NK-92 treated with Interleukin-12 subunit alpha and Interleukin-12 subunit beta, amount 100 ng/mL, for 24 hours (cell line): ENCODE data around the gene LEF1.
"Not testable (repeated sequence)": the region's sequence is repeated elsewhere in the genome, so short reads cannot be mapped to it uniquely, and the experiment has no call there.

Source experiments
- DNase-seq: peaks from one replicate; lab custom pipeline; 2025; lab: John Stamatoyannopoulos, UW

The LEF1 gene

DNA sequence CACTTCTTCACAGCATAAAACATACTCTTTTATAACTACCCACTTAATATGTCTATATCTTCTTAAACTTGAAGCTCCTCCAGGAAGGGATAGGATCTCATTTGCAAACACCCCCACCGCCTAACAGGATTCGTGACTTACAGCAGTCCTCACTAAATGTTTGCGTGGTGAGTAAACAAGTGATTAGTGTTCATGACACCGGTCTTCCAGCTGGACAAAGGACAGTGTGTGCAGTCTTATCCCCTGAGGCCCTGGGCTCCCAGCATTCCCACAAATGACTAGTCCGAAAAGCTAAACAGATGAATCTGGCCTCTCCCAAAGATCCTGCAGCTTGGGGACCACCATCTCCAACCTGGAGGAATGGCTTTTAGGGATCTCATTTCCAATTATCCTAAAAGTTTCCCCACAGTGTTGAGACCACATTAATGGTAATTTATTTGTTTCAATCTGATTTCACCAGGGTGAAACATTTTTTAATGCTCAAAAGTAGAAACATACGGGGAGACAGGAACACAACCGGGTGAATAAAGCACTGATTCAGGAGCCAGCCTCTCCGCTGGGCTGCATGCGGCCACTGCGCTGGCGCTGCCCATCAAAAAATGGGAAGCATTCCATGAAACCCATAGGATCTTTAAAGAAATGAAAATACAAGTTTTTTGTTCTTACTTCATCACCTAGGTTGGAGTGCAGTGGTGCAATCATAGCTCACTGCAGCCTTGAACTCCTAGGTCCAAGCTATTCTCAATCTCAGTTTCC is 109.9 kb downstream of the LEF1 start:
- DNase-seq = no peak

DNA sequence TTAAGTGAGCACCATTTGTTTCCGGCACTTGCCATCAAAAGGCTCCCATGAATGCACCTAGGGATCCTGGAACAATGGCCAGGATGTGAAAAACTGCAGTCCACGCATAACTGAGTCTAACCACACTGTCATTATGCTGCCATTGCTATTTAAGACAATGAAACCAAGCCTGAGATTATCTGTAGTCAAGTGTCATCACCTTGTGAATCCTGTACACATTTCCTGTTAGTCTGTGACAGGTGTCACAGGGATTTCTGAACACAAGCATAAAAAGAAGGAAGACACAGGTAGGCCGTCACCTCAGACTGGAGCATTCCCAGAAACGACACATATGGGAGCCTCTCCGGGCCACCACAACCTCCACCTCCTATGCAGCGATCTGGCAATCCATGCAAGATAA is 112.3 kb downstream of the LEF1 start:
- DNase-seq = no peak

DNA sequence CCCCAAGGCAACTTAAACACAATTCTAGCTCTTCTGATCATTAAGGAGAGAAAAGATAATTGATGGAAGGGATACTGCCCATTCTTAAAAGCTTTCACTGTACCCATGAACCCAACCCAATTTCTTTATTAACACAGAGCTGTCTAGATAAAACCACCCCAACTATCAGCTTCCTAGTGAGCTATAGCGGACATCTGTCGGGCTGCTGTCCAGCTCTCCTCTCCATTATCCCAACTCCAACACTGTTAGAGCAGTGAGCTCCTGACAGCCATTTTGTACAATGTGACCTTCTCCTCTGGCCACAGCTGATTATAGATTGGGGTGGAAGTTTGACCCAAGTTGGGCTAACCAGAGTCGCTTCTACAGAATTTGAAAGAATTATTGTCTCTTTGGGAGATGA is 112.9 kb downstream of the LEF1 start:
- DNase-seq = no peak

DNA sequence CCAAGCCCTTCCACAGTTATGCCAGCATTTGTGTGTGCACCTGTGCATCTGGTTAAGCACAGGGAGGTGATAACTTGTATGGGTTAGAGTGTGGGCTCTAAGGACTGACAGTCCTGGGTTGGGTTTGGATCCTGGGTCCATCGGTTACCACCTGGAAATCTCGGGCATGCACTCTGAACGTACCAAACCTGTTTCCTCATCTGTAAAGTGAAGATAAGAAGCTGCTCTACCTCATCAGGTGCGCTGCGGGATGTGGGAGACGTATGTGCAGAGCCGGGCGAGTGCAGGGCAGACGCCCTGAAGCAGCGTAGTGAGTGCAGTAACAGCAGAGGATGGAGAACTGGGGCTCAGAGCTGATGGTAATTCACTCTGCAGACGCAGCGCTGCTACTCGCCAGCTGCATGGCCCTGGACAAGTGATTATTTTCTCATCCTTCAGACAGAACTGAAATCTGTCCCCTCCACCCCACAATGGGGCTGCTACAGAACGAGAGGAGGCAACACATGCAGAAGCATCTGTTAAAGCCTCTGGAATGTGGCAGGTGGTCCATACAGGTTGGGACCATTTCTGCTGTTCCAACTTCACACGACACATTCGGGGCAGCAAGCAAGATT is 114.6 kb downstream of the LEF1 start:
- DNase-seq = no peak

DNA sequence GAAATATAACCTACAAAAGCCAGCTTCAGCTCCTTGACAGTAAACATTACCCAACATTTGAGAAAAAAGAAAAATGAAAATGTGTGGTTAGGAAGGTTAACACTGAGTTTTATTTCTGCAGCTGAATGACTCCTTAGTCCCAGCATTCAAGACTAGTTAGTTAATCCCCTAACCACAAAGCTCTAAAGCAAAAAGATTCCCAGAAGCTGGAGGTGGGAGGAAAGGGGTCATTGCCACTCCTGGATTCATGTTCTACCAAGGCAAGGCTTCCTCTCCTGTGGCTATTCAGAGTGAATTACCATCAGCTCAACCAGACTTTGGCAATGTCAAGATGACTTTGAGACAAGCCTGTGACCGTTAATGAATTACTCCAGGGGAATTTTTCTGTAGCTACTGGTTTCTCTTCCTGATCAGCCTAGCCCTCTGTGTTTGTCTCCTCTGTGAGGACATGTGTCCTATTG is 115.5 kb downstream of the LEF1 start:
- DNase-seq = no peak

DNA sequence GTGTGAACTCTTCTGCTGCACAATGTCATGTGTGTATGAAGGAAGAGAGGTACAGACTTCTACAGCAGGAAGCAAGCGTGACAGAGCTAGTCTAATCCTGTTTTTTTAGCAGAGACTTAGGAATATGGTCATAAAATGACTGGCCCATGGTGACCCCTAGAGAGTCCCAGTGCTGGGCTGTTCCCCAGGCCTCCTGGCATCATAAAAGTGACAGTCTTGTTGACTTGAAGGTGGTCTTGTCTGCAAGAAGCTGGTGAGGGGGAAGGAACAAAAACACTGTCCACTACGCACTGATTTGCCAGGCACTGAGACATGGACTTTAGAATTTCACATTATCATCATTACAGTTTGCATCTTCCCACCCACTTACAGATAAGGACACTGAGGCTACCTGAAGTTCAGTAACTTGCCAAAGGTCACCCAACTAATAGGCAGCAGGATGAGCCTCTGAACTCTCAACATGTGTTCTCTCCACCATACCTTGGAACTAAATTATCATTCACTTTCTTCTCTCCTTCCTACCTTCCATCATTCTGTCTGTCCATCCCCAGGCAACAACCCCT is 116.1 kb downstream of the LEF1 start:
- DNase-seq = no peak

DNA sequence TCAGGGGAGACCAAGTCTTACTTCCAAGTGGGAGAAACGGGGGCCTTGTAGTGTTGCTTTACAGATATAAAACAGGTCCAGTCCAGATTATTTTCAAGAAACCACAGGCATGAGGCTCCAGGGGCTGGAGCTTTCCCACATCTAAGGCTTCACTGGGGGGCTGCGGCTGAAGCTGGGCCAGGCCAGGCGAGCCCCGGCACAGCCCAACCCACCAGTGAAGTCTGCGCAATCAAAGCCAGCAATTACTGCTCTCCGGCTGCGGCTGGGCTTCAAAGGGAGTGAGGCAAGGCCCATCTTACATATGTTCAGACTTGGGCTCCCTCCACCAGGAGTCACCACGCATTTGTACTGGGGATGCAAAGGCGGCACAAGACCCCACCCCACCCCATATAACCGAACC is 117.4 kb downstream of the LEF1 start:
- no peak for DNase-seq

DNA sequence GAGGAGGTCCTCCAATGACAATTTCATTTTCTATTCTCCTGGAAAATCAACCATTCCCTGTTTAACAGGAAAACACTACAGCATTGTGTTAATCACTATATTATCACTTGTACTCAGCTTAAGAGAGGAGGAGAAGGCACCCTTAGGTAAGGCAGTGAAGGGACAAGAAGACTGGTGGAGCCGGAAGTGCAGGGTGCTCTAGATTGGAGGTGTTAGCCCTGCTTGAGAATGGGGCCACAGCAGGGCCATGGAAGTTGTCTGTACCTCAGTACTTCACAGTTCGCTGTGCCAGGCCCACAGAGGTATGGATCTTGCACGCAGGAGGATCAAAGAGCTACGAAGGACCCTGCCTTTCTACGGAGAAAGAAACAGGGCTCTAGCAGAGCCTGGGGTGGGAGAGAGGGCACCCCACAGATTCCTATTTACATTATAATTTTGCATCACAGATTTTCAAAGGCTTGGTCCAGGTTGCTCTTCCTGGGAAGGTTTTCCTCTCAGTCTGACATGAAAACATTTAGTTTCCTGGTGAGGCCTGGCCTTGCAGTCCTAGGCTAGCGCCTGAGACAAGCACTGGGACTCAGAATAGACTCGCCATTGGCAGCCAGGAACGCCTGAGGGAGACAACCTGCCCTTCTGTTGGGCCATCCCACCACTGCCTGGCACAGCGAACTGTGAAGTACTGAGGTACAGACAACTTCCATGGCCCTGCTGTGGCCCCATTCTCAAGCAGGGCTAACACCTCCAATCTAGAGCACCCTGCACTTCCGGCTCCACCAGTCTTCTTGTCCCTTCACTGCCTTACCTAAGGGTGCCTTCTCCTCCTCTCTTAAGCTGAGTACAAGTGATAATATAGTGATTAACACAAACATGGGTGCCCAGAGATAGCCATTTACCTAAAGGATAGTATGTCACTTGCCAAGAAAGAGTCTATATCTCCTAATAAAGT is 118.3 kb downstream of the LEF1 start:
- DNase-seq = not testable (repeated sequence)

DNA sequence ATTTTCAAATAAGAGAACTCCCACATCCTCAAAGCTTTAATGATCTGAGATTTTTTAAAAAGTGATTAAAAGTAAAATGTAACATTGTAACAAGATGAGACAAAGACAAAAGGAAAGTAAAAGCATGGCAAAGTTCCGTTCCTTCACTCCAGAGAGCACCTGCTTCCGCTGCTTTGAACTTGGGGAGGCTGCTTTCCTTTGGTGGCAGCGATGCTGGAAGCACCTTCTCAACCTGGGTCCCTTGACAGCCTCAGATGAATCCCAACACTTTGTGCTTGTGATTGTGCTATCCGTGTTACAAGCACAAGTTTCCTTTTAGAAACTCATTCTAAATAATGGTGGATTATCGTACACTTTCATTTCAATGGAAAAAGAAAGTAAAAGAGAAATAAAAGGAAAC is 119.3 kb downstream of the LEF1 start:
- DNase-seq = no peak

DNA sequence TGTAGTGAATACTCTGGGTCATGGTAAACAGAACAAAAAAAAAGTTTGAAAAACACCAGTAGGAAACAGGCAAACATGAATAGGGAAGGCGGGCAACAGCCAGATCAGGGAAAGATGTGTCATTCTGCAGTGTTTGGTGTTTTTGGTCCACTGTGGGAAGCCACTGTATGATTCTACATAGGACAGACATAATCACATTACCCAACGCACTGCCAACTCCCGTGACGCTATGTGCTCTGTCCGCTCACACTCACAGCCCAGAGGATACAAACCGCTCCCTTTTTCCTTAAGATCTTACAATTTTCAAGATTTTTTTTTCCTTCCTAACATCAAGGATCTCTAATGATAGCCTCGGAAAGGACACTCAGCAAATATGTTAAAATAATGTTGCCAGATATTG is 119.7 kb downstream of the LEF1 start:
- no peak for DNase-seq

DNA sequence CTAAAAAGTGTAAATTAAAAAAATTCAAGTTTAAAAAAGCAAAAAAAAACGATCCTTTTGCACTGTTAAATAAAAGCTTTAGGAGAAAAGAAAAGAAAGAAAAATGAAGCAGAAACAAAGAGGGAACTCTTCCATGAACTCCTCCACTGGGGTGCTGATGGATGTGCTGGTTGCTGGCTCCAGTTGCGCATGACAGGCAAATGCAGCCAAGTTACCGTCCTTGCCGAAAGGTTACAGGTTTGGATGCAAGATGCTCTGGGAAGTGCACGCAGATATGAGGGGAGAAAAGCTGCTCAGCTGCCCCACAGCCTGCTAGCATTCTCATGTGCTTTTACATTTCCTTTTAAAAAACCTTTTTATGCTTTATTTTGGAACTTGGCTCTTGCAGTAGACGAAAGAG is 120.6 kb downstream of the LEF1 start:
- DNase-seq = no peak

DNA sequence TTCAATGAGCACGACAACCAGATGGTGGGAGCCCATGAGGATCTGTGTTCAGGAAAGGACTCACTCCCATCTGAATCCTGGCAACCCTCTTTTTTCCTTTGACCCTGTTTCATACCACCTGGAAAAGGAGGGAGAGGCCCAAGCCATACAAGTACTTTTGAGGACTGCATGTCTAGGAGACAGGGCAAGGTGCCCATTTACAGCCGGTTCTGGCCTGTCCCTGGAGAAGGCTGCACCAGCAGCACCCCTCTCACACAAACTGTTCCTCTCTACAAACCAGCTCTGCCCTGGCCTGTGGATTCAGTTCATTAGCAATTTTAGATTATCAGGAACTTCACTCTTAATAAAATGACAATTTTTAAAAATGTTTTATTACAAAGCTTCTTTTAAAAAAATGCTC is 121.5 kb downstream of the LEF1 start:
- DNase-seq = no peak

DNA sequence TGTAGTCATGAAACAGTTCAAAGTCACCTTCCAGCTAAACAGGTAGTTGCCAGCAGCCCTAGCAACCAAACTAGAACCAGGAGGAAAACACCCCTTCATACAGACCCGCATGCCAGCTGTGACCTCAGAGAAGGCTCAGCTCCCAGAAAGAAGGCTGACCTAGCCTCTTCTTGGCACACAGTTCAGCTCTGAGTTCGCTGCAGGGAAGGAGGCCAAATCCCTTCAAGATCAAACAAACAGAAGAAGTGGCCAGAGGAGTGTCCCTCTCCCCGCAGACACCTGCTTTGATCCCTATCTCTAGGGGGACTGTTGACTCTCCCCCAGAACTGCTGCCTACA is 123.1 kb downstream of the LEF1 start:
- no peak for DNase-seq

DNA sequence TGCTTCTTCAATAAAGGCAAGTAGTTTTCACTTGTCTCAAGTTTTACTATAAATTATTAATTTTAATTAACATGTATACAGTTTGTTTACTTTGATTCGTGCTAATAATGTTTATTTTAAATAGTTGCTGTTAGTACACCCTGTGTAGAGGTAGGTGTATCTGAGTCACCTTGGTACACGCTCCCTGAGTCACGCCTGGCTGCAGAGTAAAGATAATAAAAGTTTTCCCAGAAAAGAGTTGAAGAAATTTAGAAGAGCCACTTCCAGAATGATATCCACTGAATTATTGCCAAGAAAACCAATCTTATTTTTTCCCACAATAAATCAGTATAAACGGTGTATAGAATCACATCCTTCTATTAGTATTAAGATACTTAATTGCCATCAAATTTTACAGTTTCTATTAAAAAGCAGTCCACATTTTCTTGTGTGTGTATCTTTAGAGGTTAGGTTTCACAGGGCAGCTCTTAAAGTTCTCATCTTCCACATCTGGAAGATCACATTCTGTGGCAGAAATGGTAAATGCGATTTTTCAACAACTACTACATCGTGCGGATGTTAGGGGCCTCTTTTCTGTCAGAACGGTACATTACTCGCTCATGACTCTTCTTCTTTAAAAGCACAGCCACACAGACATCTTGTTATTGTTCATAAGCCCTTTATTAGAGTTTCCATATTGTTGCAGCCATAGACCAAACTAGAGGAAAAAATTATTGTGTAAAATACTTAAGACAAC is 123.6 kb downstream of the LEF1 start:
- no peak for DNase-seq

DNA sequence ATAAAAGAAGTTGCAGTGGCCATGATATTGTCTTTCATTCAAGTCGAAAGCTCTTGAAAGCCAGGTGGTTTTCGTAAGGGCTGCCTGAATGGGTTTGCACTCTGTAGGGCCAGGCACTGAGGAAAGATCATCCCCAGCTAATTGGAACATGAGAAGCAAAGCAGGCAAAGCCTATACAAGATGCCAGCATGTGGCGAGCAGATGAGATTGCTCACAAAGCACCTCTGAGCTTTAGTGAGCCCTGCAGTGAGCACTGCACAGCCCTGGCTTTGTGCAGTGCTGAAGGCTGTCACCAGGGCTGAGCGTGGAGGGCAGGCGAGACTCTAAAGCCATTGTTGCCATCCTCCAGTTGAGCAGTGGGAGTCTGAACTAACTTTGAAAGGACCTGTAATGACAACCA is 125.2 kb downstream of the LEF1 start:
- no peak for DNase-seq

DNA sequence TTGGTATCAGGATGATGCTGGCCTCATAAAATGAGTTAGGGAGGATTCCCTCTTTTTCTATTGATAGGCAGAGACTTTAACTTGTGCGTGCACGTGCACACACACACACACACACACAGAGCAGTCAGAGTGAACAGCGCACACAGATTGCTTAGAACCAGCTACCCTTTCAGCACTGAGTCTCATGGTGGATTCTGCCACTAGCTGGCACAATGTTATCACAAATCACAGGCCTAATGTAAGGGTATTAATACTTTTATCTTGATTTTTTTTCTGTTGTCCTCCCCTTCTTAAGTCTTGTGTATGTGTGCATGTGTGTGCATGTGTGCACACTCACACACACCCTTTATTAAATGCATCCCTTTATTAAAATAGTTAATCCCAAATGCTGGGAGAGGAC is 125.8 kb downstream of the LEF1 start:
- DNase-seq = no peak

DNA sequence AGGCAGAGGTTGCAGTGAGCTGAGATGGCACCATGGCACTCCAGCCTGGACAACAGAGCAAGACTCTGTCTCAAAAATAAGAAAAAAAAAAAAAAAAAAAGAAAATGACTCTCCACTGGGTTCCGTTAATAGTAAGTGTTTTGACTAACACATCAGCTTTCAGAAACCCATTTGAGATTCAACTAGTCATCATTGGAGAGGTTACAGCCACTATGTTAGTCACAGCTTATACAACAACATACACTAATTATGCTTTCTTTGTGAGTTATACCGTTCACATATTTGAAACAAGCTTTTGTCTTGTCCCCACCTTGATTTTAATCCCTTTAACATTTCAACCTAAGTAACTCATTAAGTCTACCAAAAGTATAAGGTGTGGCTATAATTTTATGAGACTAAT is 130.8 kb downstream of the LEF1 start:
- DNase-seq = no peak

DNA sequence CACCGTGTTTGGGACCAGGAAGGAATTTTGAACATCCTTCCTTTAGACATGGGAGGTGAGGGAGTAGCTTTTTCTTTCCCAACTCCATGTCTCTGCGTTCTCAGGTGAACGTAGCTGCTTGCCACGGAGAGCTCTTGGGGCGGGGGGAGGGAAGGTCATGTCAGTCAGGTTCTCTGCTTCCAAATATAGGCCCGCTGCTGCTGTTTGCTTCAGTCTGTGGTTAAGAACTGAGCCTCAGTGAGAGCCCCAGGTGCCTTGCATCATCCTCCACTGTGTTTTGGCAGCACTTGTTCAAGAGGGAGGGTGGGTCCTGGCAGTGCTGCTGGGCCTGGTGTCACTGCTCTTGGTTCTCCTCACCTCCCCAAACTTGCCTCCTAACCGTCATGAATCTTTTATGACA is 132.5 kb downstream of the LEF1 start:
- no peak for DNase-seq

DNA sequence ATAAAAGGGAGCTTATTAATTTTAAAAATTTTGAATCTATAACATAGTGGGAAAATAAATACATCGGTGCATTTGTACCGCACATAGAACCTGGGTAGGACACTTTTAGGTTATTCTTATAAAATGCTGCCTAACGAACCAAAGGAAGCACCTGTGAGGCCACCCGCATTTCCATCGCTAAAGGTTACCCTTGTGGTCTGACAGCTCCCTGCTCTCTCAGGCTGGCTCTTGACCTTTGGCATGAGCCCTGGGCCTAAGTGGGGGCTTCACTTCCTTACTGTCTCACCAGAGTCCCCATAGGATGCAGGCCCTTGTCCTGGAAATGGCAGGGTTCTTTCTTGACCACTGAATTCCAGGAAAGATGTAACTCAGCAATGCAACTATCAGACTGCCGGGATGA is 133.0 kb downstream of the LEF1 start:
- no peak for DNase-seq

DNA sequence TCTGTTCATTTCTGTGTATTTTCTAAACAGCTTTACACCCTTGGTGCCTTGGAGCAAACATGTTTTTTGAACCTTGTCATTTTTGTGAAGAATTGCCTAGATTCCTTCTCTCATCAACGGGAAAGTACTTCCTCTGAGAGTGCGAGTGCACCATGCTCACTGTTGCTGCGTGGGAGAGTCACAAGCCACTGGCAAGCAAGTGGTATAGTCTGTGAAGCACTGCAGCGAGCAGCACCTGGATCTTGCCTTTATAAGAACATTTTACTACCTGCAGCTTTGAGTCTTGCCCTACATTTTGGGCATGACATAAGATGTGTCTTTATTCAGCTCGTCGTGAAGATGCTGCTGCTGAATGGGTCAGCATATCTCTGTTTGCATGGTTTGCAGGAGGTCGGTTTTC is 134.2 kb downstream of the LEF1 start:
- DNase-seq = no peak

DNA sequence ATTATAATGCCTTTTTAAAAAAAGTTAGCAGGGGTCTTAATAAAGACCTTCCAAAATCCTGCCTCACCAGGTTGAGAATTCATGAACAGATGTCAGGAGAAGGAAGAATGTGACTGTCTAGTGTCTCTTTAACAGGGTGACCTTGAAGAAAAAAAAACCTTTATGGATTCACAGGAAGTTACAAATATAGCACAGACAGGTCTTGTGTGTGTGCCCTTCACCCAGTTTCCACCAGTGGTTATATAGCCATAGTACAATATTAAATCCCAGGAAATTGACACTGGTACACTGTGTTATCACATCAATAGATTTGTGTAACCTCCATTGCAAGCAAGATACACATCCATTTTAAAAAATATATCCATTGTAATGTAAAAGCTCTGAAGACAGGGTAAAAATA is 135.4 kb downstream of the LEF1 start:
- DNase-seq = no peak
